Fibroblast of skin of abdomen (primary cell): ENCODE data around the gene NTM.

ENCODE experiments used
- DNase-seq: peaks from one replicate; pipeline ENCODE4 v3.0.0-alpha.2; 2013

Gene NTM

GRCh38 chr11:131875611-131876010 is 505.2 kb downstream of the NTM start:
- DNase-seq: no peak

GRCh38 chr11:131877246-131877942 is 507.0 kb downstream of the NTM start:
- peak; percentile 50 for DNase-seq

GRCh38 chr11:131880316-131880715 is 509.9 kb downstream of the NTM start:
- DNase-seq: no peak

GRCh38 chr11:131880976-131881375 is 510.6 kb downstream of the NTM start:
- DNase-seq: no peak

GRCh38 chr11:131883332-131883731 is 512.9 kb downstream of the NTM start:
- DNase-seq: no peak

GRCh38 chr11:131884461-131885073 is 514.2 kb downstream of the NTM start:
- no peak for DNase-seq

- DNase-seq: no peak
These were observed 515.0 kb downstream of the NTM start for GRCh38 chr11:131885431-131885830.

GRCh38 chr11:131886201-131886600 is 515.8 kb downstream of the NTM start:
- peak; percentile 76 for DNase-seq

GRCh38 chr11:131888230-131888855 is 517.9 kb downstream of the NTM start:
- peak; percentile 96 for DNase-seq

- DNase-seq: peak; percentile 94
These were observed 518.7 kb downstream of the NTM start for GRCh38 chr11:131889146-131889577.

- peak; percentile 70 for DNase-seq
These were observed 519.6 kb downstream of the NTM start for GRCh38 chr11:131889760-131890581.

- DNase-seq: no peak
These were observed 522.9 kb downstream of the NTM start for GRCh38 chr11:131893103-131893890.

GRCh38 chr11:131893988-131894387 is 523.6 kb downstream of the NTM start:
- no peak for DNase-seq

- DNase-seq: no peak
These were observed 524.5 kb downstream of the NTM start for GRCh38 chr11:131894615-131895544.

GRCh38 chr11:131895865-131896264 is 525.5 kb downstream of the NTM start:
- DNase-seq: no peak

GRCh38 chr11:131896978-131897615 is 526.7 kb downstream of the NTM start:
- no peak for DNase-seq

- DNase-seq: no peak
These were observed 527.5 kb downstream of the NTM start for GRCh38 chr11:131897956-131898355.

GRCh38 chr11:131898949-131899348 is 528.5 kb downstream of the NTM start:
- no peak for DNase-seq

- DNase-seq: no peak
These were observed 529.6 kb downstream of the NTM start for GRCh38 chr11:131899950-131900580.

GRCh38 chr11:131902421-131902820 is 532.0 kb downstream of the NTM start:
- DNase-seq: no peak
